ENCODE measurements around the gene PLCB2. TPM values are rescaled to one million over a fixed set of nuclear protein-coding genes. Genes with fewer than 3 reads are reported as not detected.

PLCB2 gene
- total RNA-seq, 4 donors from 2014 or later, result 1.5 to 13.5 (median 8.8) TPM

DNA sequence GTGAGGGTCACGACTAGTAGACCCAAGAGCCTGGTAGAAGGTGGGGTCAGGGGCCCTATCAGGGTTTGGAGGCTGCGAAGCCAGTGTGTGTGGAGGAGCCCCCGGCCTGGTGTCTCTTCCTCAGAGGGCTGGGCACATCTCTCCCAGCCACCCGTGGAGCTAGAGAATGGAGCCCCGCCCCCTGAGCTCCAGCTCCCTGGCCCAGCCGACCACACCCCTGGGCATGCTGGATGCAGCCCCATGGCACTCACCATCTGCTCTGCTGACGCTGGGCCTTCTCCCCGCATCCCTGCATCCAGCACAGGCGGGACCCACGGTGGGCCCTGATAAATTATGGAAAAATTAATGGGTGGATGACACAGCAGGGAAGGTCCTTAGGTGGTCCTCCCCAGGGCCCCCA is 42.4 kb downstream of the PLCB2 start:
- Histone ChIP-seq H3K27me3 (no peaks in the 10 kb centered on the region), H3K4me1 (no peaks in the 10 kb centered on the region), H3K27ac (no peak overlapping the region), H3K9me3 (no peaks in the 10 kb centered on the region), H3K36me3 (no peaks in the 10 kb centered on the region), H3K4me3 (no peak overlapping the region)
- WGBS, 2 donors (ENCODE audit: low coverage in 1 of 2), result 88% methylated on average over 4 of the region's 10 CpGs; no CpG with 5 or more reads in 1 of the 2 donors
- ATAC-seq, result no peak
- TF ChIP-seq, protein P1, sequence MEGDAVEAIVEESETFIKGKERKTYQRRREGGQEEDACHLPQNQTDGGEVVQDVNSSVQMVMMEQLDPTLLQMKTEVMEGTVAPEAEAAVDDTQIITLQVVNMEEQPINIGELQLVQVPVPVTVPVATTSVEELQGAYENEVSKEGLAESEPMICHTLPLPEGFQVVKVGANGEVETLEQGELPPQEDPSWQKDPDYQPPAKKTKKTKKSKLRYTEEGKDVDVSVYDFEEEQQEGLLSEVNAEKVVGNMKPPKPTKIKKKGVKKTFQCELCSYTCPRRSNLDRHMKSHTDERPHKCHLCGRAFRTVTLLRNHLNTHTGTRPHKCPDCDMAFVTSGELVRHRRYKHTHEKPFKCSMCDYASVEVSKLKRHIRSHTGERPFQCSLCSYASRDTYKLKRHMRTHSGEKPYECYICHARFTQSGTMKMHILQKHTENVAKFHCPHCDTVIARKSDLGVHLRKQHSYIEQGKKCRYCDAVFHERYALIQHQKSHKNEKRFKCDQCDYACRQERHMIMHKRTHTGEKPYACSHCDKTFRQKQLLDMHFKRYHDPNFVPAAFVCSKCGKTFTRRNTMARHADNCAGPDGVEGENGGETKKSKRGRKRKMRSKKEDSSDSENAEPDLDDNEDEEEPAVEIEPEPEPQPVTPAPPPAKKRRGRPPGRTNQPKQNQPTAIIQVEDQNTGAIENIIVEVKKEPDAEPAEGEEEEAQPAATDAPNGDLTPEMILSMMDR (IDR thresholded peaks at IDR 0.05), result no peak
- no peak for TF ChIP-seq POLR2A (IDR thresholded peaks at IDR 0.05)
- TF ChIP-seq POLR2AphosphoS5 (IDR thresholded peaks at IDR 0.05), result no peak
- no peak for TF ChIP-seq EP300 (IDR thresholded peaks at IDR 0.05)

DNA sequence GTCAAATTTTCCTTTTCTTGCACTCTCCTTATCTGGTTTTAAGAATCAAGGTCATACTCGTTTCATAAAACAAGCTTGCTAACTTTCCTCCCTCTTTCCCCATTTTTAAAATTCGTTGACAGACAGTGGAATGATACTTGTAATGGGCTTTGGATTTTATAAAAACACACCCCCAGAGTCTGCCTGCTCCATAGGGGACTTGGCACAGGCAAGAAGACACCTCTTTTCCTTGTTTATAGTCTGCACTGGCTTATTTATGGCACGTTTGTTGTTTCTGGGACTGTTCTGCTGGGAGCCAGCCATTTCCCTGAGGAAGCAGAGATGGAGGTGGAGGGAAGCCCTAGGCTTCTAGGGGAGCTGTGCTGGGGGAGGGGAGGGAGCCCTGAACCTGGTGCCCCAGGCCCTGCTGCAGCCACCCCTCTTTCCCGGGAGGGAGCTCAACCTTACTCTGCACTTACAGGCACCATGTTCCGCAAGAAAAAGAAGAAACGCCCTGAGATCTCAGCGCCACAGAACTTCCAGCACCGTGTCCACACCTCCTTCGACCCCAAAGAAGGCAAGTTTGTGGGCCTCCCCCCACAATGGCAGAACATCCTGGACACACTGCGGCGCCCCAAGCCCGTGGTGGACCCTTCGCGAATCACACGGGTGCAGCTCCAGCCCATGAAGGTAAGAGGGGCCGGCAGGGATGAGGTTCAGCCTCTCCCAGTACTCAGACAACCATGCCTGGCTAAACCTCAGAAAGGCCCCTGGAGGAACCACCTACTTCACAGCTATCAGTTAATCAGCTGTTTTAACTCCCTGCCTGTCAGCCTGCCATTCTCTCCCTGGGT is 43.2 kb downstream of the PLCB2 start:
- Histone ChIP-seq H3K27me3 (no peaks in the 10 kb centered on the region), H3K4me1 (no peaks in the 10 kb centered on the region), H3K4me3 (no peak overlapping the region), H3K9me3 (no peaks in the 10 kb centered on the region), H3K36me3 (no peaks in the 10 kb centered on the region), H3K27ac (no peak overlapping the region)
- TF ChIP-seq, protein P1 (IDR thresholded peaks at IDR 0.05), result no peak
- TF ChIP-seq POLR2A (IDR thresholded peaks at IDR 0.05), result no peak
- 65 to 87% methylated on average over 3 to 7 of the region's 16 CpGs for WGBS, 2 donors (ENCODE audit: low coverage in 1 of 2)
- ATAC-seq, result no peak

DNA sequence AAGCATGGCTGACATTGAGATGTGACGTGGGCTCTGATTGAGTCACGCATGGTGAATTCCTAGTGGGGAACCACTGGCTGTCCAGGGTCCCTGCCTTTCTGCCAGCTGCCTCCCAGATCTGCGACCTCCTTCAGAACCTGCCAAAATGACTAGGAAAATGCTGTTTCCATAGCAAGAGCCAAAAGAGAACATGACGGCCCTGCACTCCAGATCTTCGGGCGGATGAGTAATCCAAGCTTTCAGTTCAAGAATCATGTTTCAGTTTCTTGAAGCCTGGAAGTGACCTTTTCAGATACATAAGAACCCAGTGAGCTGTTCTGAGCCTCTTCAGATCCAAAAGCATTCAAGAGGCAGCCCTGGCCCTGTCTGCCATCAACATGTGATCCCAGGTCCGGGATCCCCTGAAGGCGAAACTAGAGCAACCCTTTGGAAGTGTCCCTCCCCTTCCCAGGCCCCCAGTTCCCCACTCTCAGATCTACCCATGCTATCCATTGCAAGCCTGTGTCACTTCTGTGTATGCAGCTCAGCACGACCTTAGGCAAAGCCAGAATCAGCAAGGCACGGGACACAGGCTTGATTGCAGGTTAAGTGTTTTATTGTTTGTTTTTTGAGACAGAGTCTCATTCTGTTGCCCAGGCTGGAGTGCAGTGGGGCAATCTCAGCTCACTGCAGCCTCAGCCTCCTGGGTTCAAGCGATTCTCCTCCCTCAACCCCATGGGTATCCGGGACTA is 44.5 kb downstream of the PLCB2 start:
- 60 to 90% methylated on average over 2 of the region's 12 CpGs for WGBS, 2 donors (ENCODE audit: low coverage in 1 of 2)
- no peak overlapping the region for H3K4me3 ChIP-seq
- ATAC-seq, result no peak
- no peaks in the 10 kb centered on the region for H3K27me3 ChIP-seq
- TF ChIP-seq POLR2AphosphoS5 (IDR thresholded peaks at IDR 0.05), result no peak
- TF ChIP-seq EP300 (IDR thresholded peaks at IDR 0.05), result no peak
- TF ChIP-seq, protein P1 (IDR thresholded peaks at IDR 0.05), result no peak
- no peak for TF ChIP-seq POLR2A (IDR thresholded peaks at IDR 0.05)
- peak overlapping the region in 1 of 4 donors; percentile 73 for H3K27ac ChIP-seq
- no peaks in the 10 kb centered on the region for H3K4me1 ChIP-seq
- no peaks in the 10 kb centered on the region for H3K36me3 ChIP-seq
- H3K9me3 ChIP-seq, result no peaks in the 10 kb centered on the region

DNA sequence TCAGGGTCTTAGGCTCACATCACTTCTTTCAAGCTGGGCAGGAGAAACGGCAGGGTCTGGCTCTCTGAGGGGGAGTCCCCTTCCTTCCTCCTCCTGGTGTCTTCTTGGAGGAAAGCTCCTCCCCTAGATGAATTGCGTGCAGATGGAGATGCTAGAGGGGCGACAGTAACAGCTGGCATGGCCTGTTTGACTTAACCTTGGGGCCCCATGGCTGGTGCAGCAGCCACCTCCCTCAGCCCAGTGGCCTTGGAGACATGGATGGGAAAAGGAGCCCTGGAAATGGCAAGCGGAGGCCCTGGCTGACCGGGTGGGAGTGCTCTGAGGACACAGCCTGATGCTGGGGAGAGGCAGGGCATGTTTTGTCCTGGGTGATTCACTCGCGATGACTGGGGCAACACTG is 48.7 kb downstream of the PLCB2 start:
- no peak overlapping the region for H3K27ac ChIP-seq
- ATAC-seq, result no peak
- no peak overlapping the region for H3K4me3 ChIP-seq
- H3K9me3 ChIP-seq, result no peaks in the 10 kb centered on the region
- H3K27me3 ChIP-seq, result peaks cover 8% of the 10 kb centered on the region
- H3K36me3 ChIP-seq, result no peaks in the 10 kb centered on the region
- TF ChIP-seq POLR2A (IDR thresholded peaks at IDR 0.05), result no peak
- TF ChIP-seq, protein P1 (IDR thresholded peaks at IDR 0.05), result no peak
- TF ChIP-seq POLR2AphosphoS5 (IDR thresholded peaks at IDR 0.05), result no peak
- no peak for TF ChIP-seq EP300 (IDR thresholded peaks at IDR 0.05)
- H3K4me1 ChIP-seq, result no peaks in the 10 kb centered on the region
- no CpG with 5 or more reads among the region's 7 CpGs for WGBS, 2 donors (ENCODE audit: low coverage in 1 of 2)

All from gastroesophageal sphincter (tissue), 4 donors.